SK-N-SH treated with all-trans-retinoic acid at 6 μM for 48 hours (cell line): Measurements from ENCODE around the gene MRM3.

Experiments
- ARNTL ChIP-seq: fragments of 450-650 bp; formaldehyde crosslinking; IDR thresholded peaks from 2 replicates; pipeline ENCODE4 v1.5.0; 2020; ENCODE audit warnings: low read depth, mild to moderate bottlenecking, moderate library complexity, borderline replicate concordance
- BACH2 ChIP-seq: fragments of 250-450 bp; sonication (Bioruptor Pico); IDR thresholded peaks from 2 replicates; pipeline ENCODE4 v1.9.0; 2021; ENCODE audit warnings: mild to moderate bottlenecking, borderline replicate concordance
- CSDC2 ChIP-seq: fragments of 250-450 bp; sonication (Bioruptor Pico); IDR thresholded peaks from 2 replicates; pipeline ENCODE4 v1.5.0; 2020; ENCODE audit warnings: mild to moderate bottlenecking, moderate library complexity
- PATZ1 ChIP-seq: fragments of 250-450 bp; sonication (Bioruptor Pico); IDR thresholded peaks from 2 replicates; pipeline ENCODE4 v1.8.0; 2020; ENCODE audit warnings: mild to moderate bottlenecking, moderate library complexity, borderline replicate concordance
- PPARA ChIP-seq: fragments of 250-450 bp; sonication (Bioruptor Pico); IDR thresholded peaks from 2 replicates; pipeline ENCODE4 v1.5.0; 2020; ENCODE audit warnings: mild to moderate bottlenecking, borderline replicate concordance
- SNAI2 ChIP-seq: fragments of 250-450 bp; sonication (Bioruptor Pico); IDR thresholded peaks from 2 replicates; pipeline ENCODE4 v1.5.0; 2020; ENCODE audit warnings: mild to moderate bottlenecking, moderate library complexity
- ZC3H10 ChIP-seq: fragments of 250-450 bp; sonication (Bioruptor Pico); IDR thresholded peaks from 2 replicates; pipeline ENCODE4 v1.5.1; 2021; ENCODE audit warnings: mild to moderate bottlenecking, moderate library complexity
- ZFP3 ChIP-seq: fragments of 250-450 bp; sonication (Bioruptor Pico); IDR thresholded peaks from 2 replicates; pipeline ENCODE4 v1.5.0; 2020; ENCODE audit warnings: mild to moderate bottlenecking, moderate library complexity
- ZFP30 ChIP-seq: fragments of 450-650 bp; formaldehyde crosslinking; IDR thresholded peaks from 2 replicates; pipeline ENCODE4 v1.5.0; 2022; ENCODE audit warnings: mild to moderate bottlenecking, moderate library complexity
- ZNF565 ChIP-seq: fragments of 450-650 bp; formaldehyde crosslinking; conservative IDR thresholded peaks from 2 replicates; pipeline ENCODE4 v1.5.0; 2020; ENCODE audit warnings: low read depth, mild to moderate bottlenecking, moderate library complexity

- TF ChIP-seq BACH2 (CRISPR knock-in tag), result no peak
- TF ChIP-seq ARNTL, result no peak
- TF ChIP-seq CSDC2 (CRISPR knock-in tag), result no peak
- no peak for TF ChIP-seq ZNF565
- no peak for TF ChIP-seq SNAI2 (CRISPR knock-in tag)
- no peak for TF ChIP-seq PATZ1 (CRISPR knock-in tag)
- no peak for TF ChIP-seq ZFP3 (CRISPR knock-in tag)
- TF ChIP-seq ZFP30 (CRISPR knock-in tag), result no peak
- TF ChIP-seq ZC3H10 (CRISPR knock-in tag), result no peak
- TF ChIP-seq PPARA (CRISPR knock-in tag), result no peak
These were observed 24.2 kb downstream of the MRM3 start for GRCh38 chr17:806346-806745.
